ENCODE data around the gene NAALADL1. TPM values are rescaled to one million over a fixed set of nuclear protein-coding genes. Genes with fewer than 3 reads are reported as not detected.

NAALADL1 gene
- total RNA-seq, 1 donor from 2014 or later, result 56.8 TPM

- DNase-seq (ENCODE audit: low spot score in 2 of 2), result no peak
- intact Hi-C loops (cut with DNase I), result no loop called here
- Histone ChIP-seq H3K4me3 (no peak overlapping the region), H3K27me3 (no peaks in the 10 kb centered on the region), H3K9me3 (no peaks in the 10 kb centered on the region), H3K4me1 (peaks cover 0 to 1% of the 10 kb centered on the region in 2 donors), H3K27ac (no peak overlapping the region), H3K36me3 (peaks cover 25 to 39% of the 10 kb centered on the region in 2 donors)
- TF ChIP-seq CTCF (IDR thresholded peaks at IDR 0.05), result no peak
These were observed 32.3 kb upstream of the NAALADL1 start for GRCh38 chr11:65090628-65091027.

GRCh38 chr11:65089621-65090020 lies 31.3 kb upstream of the NAALADL1 start:
- intact Hi-C loops (cut with DNase I), result loop anchor here (10.0 kb wide), 1 partner anchor 285 kb away; the partner anchor contains the start of gene MAP4K2
- Histone ChIP-seq H3K4me3 (no peak overlapping the region), H3K27ac (no peak overlapping the region), H3K36me3 (peaks cover 28 to 43% of the 10 kb centered on the region in 2 donors), H3K9me3 (no peaks in the 10 kb centered on the region), H3K27me3 (no peaks in the 10 kb centered on the region), H3K4me1 (peaks cover 8 to 9% of the 10 kb centered on the region in 2 donors)
- DNase-seq (ENCODE audit: low spot score in 2 of 2), result no peak
- TF ChIP-seq CTCF (IDR thresholded peaks at IDR 0.05), result no peak

GRCh38 chr11:65087827-65088226 lies 29.5 kb upstream of the NAALADL1 start:
- Histone ChIP-seq H3K4me3 (no peak overlapping the region), H3K36me3 (peaks cover 28 to 43% of the 10 kb centered on the region in 2 donors), H3K4me1 (peaks cover 10% of the 10 kb centered on the region in 2 donors), H3K27me3 (no peaks in the 10 kb centered on the region), H3K27ac (no peak overlapping the region), H3K9me3 (no peaks in the 10 kb centered on the region)
- TF ChIP-seq CTCF (IDR thresholded peaks at IDR 0.05), result no peak
- intact Hi-C loops (cut with DNase I), result loop anchor here (10.0 kb wide), 1 partner anchor 283 kb away; the partner anchor contains the start of gene MAP4K2
- DNase-seq (ENCODE audit: low spot score in 2 of 2), result no peak

GRCh38 chr11:65087216-65087615 lies 28.9 kb upstream of the NAALADL1 start:
- Histone ChIP-seq H3K27me3 (no peaks in the 10 kb centered on the region), H3K27ac (no peak overlapping the region), H3K9me3 (no peaks in the 10 kb centered on the region), H3K4me1 (peaks cover 10% of the 10 kb centered on the region in 2 donors), H3K36me3 (peaks cover 28 to 43% of the 10 kb centered on the region in 2 donors), H3K4me3 (no peak overlapping the region)
- intact Hi-C loops (cut with DNase I), result loop anchor here (10.0 kb wide), 1 partner anchor 282 kb away; the partner anchor contains the start of gene MAP4K2
- DNase-seq (ENCODE audit: low spot score in 2 of 2), result no peak
- no peak for TF ChIP-seq CTCF (IDR thresholded peaks at IDR 0.05)

- no peaks in the 10 kb centered on the region for H3K27me3 ChIP-seq
- peaks cover 10% of the 10 kb centered on the region in 2 donors for H3K4me1 ChIP-seq
- intact Hi-C loops (cut with DNase I), result loop anchor here (10.0 kb wide), 1 partner anchor 282 kb away; the partner anchor contains the start of gene MAP4K2
- no peak for DNase-seq (ENCODE audit: low spot score in 2 of 2)
- no peak for TF ChIP-seq CTCF (IDR thresholded peaks at IDR 0.05)
- H3K9me3 ChIP-seq, result no peaks in the 10 kb centered on the region
- no peak overlapping the region for H3K4me3 ChIP-seq
- peaks cover 28 to 43% of the 10 kb centered on the region in 2 donors for H3K36me3 ChIP-seq
- no peak overlapping the region for H3K27ac ChIP-seq
These were observed 28.5 kb upstream of the NAALADL1 start for GRCh38 chr11:65086809-65087208.

Measured in ascending aorta (tissue), 2 donors.